Right lobe of liver (tissue), 4 donors: ENCODE measurements around the gene TMEM232.

ENCODE experiments used
- POLR2A ChIP-seq: fragments of 450-650 bp; IDR thresholded peaks from one replicate; pipeline ENCODE4 v1.6.1; 2017; ENCODE audit warnings: antibody characterized with exemption, mild to moderate bottlenecking
- TF ChIP-seq, protein P1 (sequence below), 4 donors: fragments of 200-600 bp in 3 of 4; fragments of 450-650 bp in 1 of 4; IDR thresholded peaks; one replicate each; pipeline versions ENCODE4 v1.5.1 to v1.8.0; 2016 to 2022; ENCODE audit warnings: antibody characterized with exemption in 4 of 4, mild to moderate bottlenecking in 2 of 4
- donor health status: DM: no; HTN: no; CAD: no.
- donor health status: DM: no; HTN: no; CAD: no.
- donor health status: DM: no; HTN: yes; CAD: no.

DNA sequence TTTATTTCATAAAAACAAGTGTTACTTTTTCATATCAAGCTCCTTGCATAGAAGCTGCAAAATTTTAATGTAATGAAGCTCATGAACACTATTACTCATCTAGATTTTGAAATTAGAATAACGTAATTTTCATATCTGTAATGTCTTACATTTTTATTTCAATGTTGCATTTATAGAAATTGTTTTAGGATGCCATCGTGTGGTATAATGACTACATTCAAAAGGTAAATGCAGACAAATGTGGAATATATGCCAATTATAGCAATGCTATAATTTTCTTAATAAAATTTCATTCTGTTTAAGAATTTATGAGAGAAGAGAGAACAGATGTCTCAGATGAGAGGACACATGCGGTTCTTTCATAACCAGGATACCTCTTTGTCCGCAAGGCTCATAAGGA is 230.2 kb downstream of the TMEM232 start:
- TF ChIP-seq, protein P1, sequence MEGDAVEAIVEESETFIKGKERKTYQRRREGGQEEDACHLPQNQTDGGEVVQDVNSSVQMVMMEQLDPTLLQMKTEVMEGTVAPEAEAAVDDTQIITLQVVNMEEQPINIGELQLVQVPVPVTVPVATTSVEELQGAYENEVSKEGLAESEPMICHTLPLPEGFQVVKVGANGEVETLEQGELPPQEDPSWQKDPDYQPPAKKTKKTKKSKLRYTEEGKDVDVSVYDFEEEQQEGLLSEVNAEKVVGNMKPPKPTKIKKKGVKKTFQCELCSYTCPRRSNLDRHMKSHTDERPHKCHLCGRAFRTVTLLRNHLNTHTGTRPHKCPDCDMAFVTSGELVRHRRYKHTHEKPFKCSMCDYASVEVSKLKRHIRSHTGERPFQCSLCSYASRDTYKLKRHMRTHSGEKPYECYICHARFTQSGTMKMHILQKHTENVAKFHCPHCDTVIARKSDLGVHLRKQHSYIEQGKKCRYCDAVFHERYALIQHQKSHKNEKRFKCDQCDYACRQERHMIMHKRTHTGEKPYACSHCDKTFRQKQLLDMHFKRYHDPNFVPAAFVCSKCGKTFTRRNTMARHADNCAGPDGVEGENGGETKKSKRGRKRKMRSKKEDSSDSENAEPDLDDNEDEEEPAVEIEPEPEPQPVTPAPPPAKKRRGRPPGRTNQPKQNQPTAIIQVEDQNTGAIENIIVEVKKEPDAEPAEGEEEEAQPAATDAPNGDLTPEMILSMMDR (IDR thresholded peaks at IDR 0.05), result no peak
- no peak for TF ChIP-seq POLR2A
